ENCODE results near the gene TMEM219. TPM values are rescaled to one million over a fixed set of nuclear protein-coding genes. Genes with fewer than 3 reads are reported as not detected.

TMEM219 gene
- total RNA-seq, 4 donors from 2014 or later: 149 to 210 (median 158) TPM

DNA sequence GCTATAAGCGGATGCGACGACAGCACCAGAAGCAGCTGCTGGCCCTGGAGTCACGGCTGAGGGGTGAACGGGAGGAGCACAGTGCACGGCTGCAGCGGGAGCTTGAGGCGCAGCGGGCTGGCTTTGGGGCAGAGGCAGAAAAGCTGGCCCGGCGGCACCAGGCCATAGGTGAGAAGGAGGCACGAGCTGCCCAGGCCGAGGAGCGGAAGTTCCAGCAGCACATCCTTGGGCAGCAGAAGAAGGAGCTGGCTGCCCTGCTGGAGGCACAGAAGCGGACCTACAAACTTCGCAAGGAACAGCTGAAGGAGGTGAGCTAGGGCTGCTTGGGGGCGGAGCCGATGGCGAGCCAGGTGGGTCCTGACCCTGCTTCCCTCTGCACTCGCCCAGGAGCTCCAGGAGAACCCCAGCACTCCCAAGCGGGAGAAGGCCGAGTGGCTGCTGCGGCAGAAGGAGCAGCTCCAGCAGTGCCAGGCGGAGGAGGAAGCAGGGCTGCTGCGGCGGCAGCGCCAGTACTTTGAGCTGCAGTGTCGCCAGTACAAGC lies 23.5 kb downstream of the TMEM219 start:
- Histone ChIP-seq H3K4me1 (peaks cover 0 to 14% (median 6%) of the 10 kb centered on the region in 4 donors), H3K36me3 (peaks cover 0 to 71% (median 34%) of the 10 kb centered on the region in 4 donors), H3K4me3 (no peak overlapping the region), H3K27ac (no peak overlapping the region), H3K27me3 (no peaks in the 10 kb centered on the region), H3K9me3 (no peaks in the 10 kb centered on the region)
- 96% methylated on average over 28 of the region's 28 CpGs; no CpG with 5 or more reads in 1 of the 2 donors for WGBS, 2 donors (ENCODE audit: low coverage in 1 of 2)
- intact Hi-C loops (cut with DNase I; ENCODE audit: low total_unique reads) (no loop called here), in situ Hi-C loops (cut with MboI; ENCODE audit: low pct_ligation_motif_present in 1 of 4, low pct_unique_long_range_greater_than_20kb in 1 of 4, low sequenced_read_pairs in 3 of 4) (no loop called here)
- DNase-seq: no peak
- TF ChIP-seq POLR2A (IDR thresholded peaks at IDR 0.05): no peak
- no peak for TF ChIP-seq POLR2AphosphoS5 (IDR thresholded peaks at IDR 0.05)
- TF ChIP-seq EP300 (IDR thresholded peaks at IDR 0.05; ENCODE audit: low read depth): no peak
- TF ChIP-seq, protein P1, sequence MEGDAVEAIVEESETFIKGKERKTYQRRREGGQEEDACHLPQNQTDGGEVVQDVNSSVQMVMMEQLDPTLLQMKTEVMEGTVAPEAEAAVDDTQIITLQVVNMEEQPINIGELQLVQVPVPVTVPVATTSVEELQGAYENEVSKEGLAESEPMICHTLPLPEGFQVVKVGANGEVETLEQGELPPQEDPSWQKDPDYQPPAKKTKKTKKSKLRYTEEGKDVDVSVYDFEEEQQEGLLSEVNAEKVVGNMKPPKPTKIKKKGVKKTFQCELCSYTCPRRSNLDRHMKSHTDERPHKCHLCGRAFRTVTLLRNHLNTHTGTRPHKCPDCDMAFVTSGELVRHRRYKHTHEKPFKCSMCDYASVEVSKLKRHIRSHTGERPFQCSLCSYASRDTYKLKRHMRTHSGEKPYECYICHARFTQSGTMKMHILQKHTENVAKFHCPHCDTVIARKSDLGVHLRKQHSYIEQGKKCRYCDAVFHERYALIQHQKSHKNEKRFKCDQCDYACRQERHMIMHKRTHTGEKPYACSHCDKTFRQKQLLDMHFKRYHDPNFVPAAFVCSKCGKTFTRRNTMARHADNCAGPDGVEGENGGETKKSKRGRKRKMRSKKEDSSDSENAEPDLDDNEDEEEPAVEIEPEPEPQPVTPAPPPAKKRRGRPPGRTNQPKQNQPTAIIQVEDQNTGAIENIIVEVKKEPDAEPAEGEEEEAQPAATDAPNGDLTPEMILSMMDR (IDR thresholded peaks at IDR 0.05): no peak

DNA sequence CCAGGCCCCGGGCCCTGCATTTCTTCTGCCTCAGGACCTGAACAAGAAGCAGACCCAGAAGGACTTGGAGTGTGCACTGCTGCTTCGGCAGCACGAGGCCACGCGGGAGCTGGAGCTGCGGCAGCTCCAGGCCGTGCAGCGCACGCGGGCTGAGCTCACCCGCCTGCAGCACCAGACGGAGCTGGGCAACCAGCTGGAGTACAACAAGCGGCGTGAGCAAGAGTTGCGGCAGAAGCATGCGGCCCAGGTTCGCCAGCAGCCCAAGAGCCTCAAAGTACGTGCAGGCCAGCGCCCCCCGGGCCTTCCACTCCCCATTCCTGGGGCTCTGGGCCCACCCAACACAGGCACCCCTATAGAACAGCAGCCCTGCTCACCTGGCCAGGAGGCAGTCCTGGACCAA lies 24.4 kb downstream of the TMEM219 start:
- Histone ChIP-seq H3K27ac (no peak overlapping the region), H3K36me3 (peaks cover 0 to 67% (median 31%) of the 10 kb centered on the region in 4 donors), H3K4me1 (peaks cover 0 to 20% (median 6%) of the 10 kb centered on the region in 4 donors), H3K27me3 (no peaks in the 10 kb centered on the region), H3K4me3 (no peak overlapping the region), H3K9me3 (no peaks in the 10 kb centered on the region)
- intact Hi-C loops (cut with DNase I; ENCODE audit: low total_unique reads) (no loop called here), in situ Hi-C loops (cut with MboI; ENCODE audit: low pct_ligation_motif_present in 1 of 4, low pct_unique_long_range_greater_than_20kb in 1 of 4, low sequenced_read_pairs in 3 of 4) (no loop called here)
- 95% methylated on average over 20 of the region's 20 CpGs; no CpG with 5 or more reads in 1 of the 2 donors for WGBS, 2 donors (ENCODE audit: low coverage in 1 of 2)
- DNase-seq: no peak
- TF ChIP-seq POLR2AphosphoS5 (IDR thresholded peaks at IDR 0.05) (no peak), EP300 (IDR thresholded peaks at IDR 0.05; ENCODE audit: low read depth) (no peak), POLR2A (IDR thresholded peaks at IDR 0.05) (no peak)
- TF ChIP-seq, protein P1 (IDR thresholded peaks at IDR 0.05): no peak

DNA sequence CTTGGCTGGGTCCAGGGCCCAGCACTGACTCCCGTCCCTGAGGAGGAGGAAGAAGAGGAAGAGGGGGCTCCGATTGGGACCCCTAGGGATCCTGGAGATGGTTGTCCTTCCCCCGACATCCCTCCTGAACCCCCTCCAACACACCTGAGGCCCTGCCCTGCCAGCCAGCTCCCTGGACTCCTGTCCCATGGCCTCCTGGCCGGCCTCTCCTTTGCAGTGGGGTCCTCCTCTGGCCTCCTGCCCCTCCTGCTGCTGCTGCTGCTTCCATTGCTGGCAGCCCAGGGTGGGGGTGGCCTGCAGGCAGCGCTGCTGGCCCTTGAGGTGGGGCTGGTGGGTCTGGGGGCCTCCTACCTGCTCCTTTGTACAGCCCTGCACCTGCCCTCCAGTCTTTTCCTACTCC lies 25.1 kb downstream of the TMEM219 start:
- H3K36me3 ChIP-seq: peaks cover 0 to 60% (median 28%) of the 10 kb centered on the region in 4 donors
- DNase-seq: no peak
- in situ Hi-C loops (cut with MboI; ENCODE audit: low pct_ligation_motif_present in 1 of 4, low pct_unique_long_range_greater_than_20kb in 1 of 4, low sequenced_read_pairs in 3 of 4) (no loop called here), intact Hi-C loops (cut with DNase I; ENCODE audit: low total_unique reads) (no loop called here)
- H3K4me3 ChIP-seq: no peak overlapping the region
- no peaks in the 10 kb centered on the region for H3K27me3 ChIP-seq
- H3K9me3 ChIP-seq: no peaks in the 10 kb centered on the region
- WGBS, 2 donors (ENCODE audit: low coverage in 1 of 2): 82% methylated on average over 5 of the region's 5 CpGs; no CpG with 5 or more reads in 1 of the 2 donors
- H3K4me1 ChIP-seq: peaks cover 0 to 20% (median 6%) of the 10 kb centered on the region in 4 donors
- no peak overlapping the region for H3K27ac ChIP-seq
- TF ChIP-seq POLR2A (IDR thresholded peaks at IDR 0.05) (no peak), EP300 (IDR thresholded peaks at IDR 0.05; ENCODE audit: low read depth) (no peak), POLR2AphosphoS5 (IDR thresholded peaks at IDR 0.05) (no peak)
- TF ChIP-seq, protein P1 (IDR thresholded peaks at IDR 0.05): no peak

- DNase-seq: no peak
These were observed 25.6 kb downstream of the TMEM219 start for GRCh38 chr16:29987371-29988085.

More at GRCh38 chr16:29987371-29988085, 25.6 kb downstream of the TMEM219 start:
- H3K27me3 ChIP-seq: no peaks in the 10 kb centered on the region
- TF ChIP-seq EP300 (IDR thresholded peaks at IDR 0.05; ENCODE audit: low read depth): no peak
- TF ChIP-seq POLR2A (IDR thresholded peaks at IDR 0.05): no peak
- TF ChIP-seq POLR2AphosphoS5 (IDR thresholded peaks at IDR 0.05): no peak
- TF ChIP-seq, protein P1 (IDR thresholded peaks at IDR 0.05): no peak
- H3K27ac ChIP-seq: no peak overlapping the region
- no peak overlapping the region for H3K4me3 ChIP-seq
- H3K4me1 ChIP-seq: peaks cover 0 to 20% (median 6%) of the 10 kb centered on the region in 4 donors
- H3K36me3 ChIP-seq: peaks cover 0 to 54% (median 26%) of the 10 kb centered on the region in 4 donors
- no peaks in the 10 kb centered on the region for H3K9me3 ChIP-seq
- 95% methylated on average over 30 of the region's 35 CpGs; no CpG with 5 or more reads in 1 of the 2 donors for WGBS, 2 donors (ENCODE audit: low coverage in 1 of 2)
- in situ Hi-C loops (cut with MboI; ENCODE audit: low pct_ligation_motif_present in 1 of 4, low pct_unique_long_range_greater_than_20kb in 1 of 4, low sequenced_read_pairs in 3 of 4): no loop called here
- intact Hi-C loops (cut with DNase I; ENCODE audit: low total_unique reads): no loop called here

All from transverse colon (tissue), 4 donors.